LoVo (cell line): ENCODE results near the gene ADSL.

ENCODE experiments used
- DNase-seq: peaks from one replicate; pipeline ENCODE4 v3.0.0-alpha.2; 2016; ENCODE audit warnings: low spot score

The ADSL gene

DNA sequence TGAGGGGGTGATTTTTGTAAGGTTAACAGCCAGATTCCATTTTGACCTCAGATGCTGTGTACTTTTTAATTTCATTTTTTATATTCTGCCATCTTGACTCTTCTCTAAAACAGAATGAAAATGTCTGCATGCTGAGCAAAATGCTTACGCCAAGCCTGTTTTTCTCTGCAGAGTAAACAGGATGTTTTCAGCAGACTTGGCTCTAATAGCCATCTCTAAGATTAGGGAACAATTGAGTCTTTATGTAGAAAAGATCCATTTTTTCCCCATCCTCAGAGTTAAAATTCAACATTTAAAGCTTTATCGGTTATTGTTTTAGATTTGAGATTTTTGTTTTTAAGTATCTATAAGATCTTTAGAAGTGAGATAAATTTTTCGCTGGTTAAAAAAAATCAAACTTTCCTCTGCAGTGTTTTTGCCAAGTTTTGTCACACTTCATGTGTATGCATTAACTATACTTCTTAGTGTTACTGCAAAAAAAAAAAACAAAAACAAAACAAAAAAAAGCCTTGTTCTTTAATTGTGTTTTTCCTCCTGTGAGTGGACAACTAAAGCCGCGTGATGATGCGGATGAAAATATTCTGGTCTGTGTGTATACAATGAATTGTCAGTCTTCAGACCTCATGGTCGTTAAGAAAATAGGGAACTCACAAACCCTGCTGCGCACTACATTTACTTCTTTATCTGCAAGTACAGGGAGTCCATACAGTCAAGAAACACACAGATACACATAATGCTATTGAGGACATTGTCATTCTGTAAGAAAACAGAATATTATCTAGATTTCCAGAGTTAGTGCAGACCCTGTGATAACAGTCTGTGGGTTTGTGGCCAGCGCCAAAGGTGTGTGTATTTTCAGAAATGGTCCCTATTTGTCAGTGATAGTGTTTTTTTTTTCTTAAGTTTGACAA, 17.5 kb upstream of the ADSL start:
- DNase-seq, result no peak

DNA sequence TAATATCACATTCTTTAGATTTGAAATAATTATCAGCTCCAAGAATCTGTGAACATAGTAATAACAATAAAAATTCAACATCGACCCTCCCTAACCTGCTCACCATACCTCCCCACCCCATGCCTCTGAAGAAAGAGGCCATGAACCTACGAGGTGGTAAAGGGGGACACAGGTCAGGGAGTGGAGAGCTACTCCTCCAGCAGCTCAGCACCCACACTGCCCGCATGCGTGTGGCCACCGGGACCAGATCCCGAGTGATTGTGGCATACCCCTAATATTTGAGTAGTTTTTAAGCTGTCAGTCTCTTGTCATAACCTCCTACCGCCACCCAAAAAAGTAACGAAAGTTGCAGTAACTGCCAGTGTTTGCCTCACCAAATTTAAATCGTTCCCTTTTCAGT, 16.8 kb upstream of the ADSL start:
- DNase-seq, result no peak

- no peak for DNase-seq
Measured at GRCh38 chr22:40330086-40330485, 16.2 kb upstream of the ADSL start.

GRCh38 chr22:40330615-40331014, 15.7 kb upstream of the ADSL start:
- DNase-seq, result no peak

GRCh38 chr22:40331706-40332105, 14.6 kb upstream of the ADSL start:
- DNase-seq, result no peak

DNA sequence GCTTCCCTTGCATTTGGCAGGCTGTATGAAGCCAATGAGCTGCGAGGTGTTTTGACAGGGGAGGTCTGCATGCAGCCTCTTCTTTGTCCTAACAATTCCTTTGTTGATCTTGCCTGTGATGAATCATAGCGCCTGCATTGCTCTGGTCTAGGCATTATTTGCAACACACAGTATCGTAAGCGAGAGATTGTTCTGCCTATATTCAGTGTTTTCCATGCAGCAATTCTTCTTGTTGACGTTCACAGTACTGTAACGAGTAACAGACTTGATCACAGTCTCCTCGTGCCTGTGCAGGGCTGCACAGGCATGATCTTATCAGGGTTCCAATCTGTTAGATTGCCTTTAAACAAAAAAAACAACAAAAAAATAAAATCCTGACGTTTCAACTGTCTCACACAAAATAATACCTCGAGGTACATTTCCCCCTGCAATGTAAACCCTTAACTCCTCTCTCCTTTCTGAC, 13.9 kb upstream of the ADSL start:
- no peak for DNase-seq

GRCh38 chr22:40334060-40334459, 12.2 kb upstream of the ADSL start:
- DNase-seq, result no peak

DNA sequence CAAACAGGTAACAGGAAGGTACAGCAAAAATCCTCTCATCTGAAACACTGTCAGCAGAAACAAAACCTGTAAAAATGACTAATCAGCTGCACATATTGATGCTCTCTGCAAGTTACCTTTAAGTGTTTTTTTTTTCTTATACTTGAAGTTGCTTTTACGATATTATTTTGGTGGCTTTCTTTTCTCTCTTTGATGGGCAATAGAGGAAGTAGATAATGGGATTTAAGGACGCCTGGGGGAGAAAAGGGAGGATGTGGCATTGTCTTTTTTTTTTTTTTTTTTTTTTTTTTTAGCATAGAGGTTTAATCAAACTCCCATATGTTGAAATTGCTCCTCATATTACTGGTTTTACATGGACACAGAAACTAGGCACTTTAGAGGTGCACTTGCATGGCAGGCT, 11.4 kb upstream of the ADSL start:
- DNase-seq, result no peak

DNA sequence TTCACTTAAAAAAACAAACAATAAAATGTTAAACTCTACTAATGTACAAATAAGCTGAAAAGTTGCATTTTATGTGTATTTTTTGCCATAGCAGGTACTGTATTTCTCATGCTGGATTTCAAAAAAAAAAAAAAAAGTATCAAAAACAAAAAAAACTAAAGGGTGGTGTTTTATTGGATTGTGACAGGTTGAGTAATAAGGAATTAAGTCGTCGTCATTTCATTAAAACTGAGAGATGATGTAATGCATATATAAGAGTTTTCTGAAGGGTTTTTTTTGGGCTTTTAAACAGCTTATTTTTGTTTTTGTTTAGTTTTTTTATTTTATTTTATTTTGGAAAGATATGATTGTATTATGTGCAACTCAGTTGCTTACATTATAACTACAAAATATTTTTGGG, 10.9 kb upstream of the ADSL start:
- DNase-seq, result no peak

DNA sequence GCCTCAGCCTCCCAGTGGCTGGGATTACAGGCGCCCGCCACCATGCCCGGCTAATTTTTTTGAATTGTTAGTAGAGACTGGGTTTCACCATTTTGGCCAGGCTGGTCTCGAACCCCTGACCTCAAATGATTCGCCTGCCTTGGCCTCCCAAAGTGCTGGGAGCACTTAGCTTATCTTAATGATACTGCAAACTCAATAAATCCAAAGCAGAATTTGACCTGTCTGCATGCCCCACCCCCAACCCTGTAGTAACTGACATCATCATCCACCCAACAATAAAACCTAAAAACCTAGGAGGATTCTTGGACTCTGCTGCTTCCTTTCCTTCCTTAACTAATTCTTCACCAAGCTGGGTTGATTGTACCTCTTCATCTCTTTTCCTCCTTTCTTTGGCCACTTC, 6.3 kb upstream of the ADSL start:
- DNase-seq, result no peak

DNA sequence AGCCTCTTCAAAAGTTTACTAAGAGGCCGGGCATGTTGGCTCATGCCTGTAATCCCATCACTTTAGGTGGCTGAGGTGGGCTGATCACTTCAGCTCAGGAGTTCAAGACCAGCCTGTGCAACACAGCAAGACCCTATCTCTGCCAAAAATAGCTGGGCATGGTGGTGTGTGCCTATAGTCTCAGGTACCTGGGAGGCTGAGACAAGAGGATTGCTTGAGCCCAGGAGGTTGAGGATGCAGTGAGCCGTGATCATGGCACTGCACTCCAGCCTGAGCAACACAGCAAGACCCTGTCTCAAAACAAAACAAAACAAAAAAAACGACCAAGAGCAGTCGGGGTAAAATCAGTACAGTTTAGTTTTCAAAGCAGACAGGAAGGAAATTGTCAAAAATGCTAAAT, 4.7 kb upstream of the ADSL start:
- DNase-seq, result no peak

DNA sequence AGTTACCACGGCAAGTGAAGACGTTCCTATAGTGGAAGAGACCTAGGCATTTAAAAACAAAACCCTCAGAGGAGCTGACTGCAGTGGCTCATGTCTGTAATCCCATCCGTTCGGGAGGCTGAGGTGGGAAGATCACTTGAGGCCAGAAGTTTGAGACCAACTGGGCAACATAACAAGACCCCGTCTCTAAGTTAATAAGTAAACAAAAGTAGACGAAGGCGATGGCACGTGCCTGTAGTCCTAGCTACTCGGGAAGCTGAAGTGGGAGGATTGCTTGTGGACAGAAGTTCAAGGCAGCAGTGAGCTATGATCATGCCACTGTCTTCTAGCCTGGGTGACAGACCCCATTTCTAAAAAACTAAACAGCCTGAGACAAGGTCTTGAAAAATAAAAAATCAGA, 3.8 kb upstream of the ADSL start:
- DNase-seq, result no peak

DNA sequence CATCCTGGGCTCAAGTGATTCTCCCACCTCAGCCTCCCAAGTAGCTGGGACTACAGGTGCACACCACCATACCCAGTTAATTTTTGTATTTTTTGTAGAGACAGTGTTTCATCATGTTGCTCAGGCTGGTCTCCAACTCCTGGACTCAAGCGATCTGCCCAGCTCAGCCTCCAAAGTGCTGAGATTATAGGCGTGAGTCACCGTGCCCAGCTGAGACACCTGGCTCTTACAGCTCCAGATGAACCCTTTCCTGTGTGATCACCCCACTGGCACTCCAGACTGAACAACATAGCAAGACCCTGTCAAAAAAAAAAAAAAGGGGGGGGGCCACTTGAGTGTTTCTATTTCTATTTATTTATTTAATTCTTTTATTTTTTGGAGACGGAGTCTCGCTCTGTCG, 1.0 kb upstream of the ADSL start:
- DNase-seq, result peak; percentile 56

DNA sequence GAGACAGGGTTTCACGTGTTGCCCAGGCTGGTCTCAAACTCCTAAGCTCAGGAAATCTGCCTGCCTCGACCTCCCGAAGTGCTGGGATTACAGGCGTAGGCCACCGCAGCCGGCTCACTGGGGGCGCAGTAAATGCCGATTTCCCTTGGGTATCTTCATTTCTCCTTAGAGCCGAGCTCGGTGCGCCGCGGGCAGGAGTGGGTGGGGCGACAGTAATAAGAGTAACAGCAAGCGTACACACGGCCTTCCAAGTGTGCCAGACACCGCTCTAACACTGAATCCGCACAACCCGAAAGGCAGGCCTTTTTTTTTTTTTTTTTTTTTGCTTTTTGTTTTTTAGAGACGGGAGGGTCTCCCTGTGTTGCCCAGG, 500 bp upstream of the ADSL start:
- DNase-seq, result peak; percentile 43

DNA sequence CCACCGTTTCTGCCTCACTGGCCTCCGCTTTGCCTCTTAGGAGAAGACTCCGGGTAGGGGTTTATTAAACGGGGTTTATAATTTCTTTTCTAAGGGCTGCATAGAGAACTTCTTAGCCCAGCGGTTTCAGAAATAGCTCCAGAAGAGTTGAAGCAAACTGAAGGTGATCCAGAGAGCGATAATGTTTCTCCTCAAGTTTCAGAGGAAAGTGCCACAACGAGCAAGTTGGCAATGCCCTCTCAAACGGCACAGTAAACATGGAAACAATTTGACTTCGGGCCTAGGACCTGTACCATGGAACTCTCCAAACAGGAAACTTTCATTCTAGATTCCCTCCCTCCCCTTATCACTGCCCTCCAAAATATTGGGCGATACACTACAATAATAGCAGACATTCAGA, 1.0 kb downstream of the ADSL start:
- no peak for DNase-seq

- peak; percentile 56 for DNase-seq
Measured at GRCh38 chr22:40348025-40348658, 1.8 kb downstream of the ADSL start.

DNA sequence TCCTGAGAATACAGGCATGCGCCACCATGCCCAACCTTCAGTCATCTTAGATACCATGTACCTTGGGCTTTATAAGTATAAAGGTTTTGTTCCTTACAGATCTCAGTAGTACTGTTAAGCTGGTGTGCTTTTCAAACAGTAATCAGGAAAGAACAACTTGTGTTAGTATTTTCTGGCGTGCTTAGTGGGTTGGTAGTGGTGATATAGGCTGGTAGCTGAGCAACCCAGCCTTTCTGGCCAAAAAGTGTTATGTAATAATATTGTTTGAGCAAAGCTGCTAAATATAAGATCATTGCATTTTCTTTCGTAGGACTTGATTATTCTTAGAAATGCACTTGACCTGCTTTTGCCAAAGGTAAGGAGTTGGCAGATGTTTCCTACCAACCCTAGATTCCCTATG, 6.5 kb downstream of the ADSL start:
- no peak for DNase-seq

DNA sequence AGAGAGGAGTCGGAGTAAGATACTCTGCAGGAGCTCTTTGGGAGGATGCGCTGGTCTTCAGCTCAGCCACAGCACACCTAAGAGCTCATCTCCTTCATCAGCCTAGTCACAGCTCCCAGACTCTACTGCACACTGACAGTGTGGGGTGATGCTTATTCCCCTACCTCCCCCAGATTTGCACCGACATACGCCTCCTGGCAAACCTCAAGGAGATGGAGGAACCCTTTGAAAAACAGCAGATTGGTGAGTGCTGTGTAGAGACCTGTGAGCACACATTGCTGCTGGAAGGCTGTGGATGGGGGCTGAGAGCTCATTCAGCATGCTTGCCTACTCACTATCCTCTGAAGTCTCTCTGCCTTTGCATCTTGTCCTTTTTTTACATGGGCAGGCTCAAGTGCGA, 14.8 kb downstream of the ADSL start:
- DNase-seq, result no peak

DNA sequence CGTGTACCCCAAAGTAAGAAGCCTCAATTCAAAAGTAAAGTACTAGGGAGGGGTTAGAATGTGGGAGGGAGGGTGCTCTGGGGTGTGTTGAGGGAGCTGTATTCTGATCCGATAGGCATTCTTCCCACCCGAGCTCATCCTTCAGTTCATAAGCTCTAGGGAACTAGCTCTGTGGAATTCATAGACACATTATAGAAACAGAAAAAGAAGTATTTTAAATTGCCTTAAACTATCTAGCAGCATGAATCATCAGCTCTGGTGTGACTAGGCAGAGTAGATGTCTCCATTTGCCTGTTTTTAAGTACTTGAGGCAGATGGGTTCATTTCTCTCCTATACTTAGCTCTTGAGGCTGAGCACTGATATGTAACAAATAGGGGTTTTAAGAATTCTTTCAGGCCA, 16.8 kb downstream of the ADSL start:
- no peak for DNase-seq

DNA sequence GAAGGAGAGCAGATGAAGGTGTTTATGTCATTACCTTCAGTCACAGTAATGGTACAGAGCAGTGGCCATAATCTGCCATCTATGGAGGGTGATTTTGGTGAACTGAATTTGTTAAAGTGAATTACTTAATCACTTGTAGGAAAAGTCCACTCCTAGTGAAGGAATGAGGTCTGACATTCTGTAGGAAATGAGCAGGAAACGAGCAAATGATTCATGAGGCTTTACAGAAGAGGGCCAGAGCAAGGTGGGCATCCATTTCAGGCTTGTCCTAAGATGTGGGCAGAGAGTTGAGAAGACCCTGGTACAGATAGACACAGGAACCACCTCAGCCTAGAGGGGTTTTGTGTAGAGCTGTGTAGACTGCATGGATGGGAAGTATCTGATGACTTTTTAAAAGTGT, 18.1 kb downstream of the ADSL start:
- no peak for DNase-seq

GRCh38 chr22:40366068-40366467, 19.8 kb downstream of the ADSL start:
- DNase-seq, result no peak

- no peak for DNase-seq
Measured at GRCh38 chr22:40367342-40367741, 21.0 kb downstream of the ADSL start.

DNA sequence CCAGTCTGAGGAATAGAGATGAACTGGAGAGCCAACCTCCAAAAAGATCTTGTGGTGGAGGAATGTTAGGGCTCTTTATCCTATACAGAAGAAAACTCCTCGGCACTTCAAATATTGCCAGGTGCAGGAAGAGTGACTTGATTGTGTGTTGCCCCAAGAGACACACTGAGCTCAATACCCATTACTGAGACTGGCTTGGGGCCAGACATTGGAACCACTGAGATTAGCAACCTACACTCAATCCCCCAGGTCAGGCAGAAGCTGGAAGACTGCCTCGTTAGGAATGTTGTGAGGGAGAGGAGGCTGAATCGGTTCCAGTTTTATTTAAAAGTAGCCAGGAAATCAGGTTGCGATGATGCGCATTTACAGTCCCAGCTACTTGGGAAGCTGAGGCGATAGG, 21.7 kb downstream of the ADSL start:
- no peak for DNase-seq

DNA sequence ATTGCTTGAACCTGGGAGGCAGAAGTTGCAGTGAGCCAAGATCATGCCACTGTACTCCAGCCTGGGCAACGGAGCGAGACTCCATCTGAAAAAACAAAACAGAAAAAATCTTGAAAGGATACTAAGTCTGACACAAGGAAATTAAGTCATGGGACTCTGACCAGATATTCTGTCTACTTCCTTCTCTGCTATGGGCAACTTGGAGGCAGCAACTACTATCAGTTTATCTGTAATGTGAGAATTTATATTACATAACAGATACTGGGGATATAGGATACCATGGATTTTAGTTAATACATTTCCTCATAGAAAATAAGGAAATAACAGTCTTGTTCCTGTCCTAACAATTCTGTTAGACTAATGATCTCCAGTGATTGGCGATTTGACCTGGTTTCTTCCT, 22.5 kb downstream of the ADSL start:
- no peak for DNase-seq
